Measurements from ENCODE around the gene C15orf62.
A peak's percentile ranks its signal among the peaks of the same experiment; 100 is the strongest.

The C15orf62 gene

GRCh38 chr15:40766906-40767837, 2.6 kb upstream of the C15orf62 start:
- Mint-ChIP-seq H3K9me3 (no peaks in the 10 kb centered on the region), H3K4me3 (no peak overlapping the region), H3K4me1 (peaks cover 76% of the 10 kb centered on the region), H3K36me3 (peaks cover 11% of the 10 kb centered on the region), H3K27me3 (no peaks in the 10 kb centered on the region), H3K27ac (no peak overlapping the region)
- ATAC-seq, result no peak

- ATAC-seq, result no peak
- no peaks in the 10 kb centered on the region for H3K27me3 Mint-ChIP-seq
- no peaks in the 10 kb centered on the region for H3K9me3 Mint-ChIP-seq
- peaks cover 11% of the 10 kb centered on the region for H3K36me3 Mint-ChIP-seq
- H3K27ac Mint-ChIP-seq, result peak overlapping the region; percentile 93
- H3K4me1 Mint-ChIP-seq, result peaks cover 73% of the 10 kb centered on the region
- H3K4me3 Mint-ChIP-seq, result no peak overlapping the region
These were observed 1.8 kb upstream of the C15orf62 start for GRCh38 chr15:40767838-40768500.

- Mint-ChIP-seq H3K9me3 (no peaks in the 10 kb centered on the region), H3K4me1 (peaks cover 66% of the 10 kb centered on the region), H3K36me3 (peaks cover 18% of the 10 kb centered on the region), H3K27me3 (no peaks in the 10 kb centered on the region), H3K4me3 (peak overlapping the region; percentile 69), H3K27ac (peak overlapping the region; percentile 93)
- peak; percentile 31 for ATAC-seq
These were observed 1.1 kb upstream of the C15orf62 start for GRCh38 chr15:40768521-40769273.

- peak overlapping the region; percentile 69 for H3K4me3 Mint-ChIP-seq
- peak overlapping the region; percentile 93 for H3K27ac Mint-ChIP-seq
- H3K36me3 Mint-ChIP-seq, result peaks cover 32% of the 10 kb centered on the region
- no peak for ATAC-seq
- H3K27me3 Mint-ChIP-seq, result no peaks in the 10 kb centered on the region
- no peaks in the 10 kb centered on the region for H3K9me3 Mint-ChIP-seq
- H3K4me1 Mint-ChIP-seq, result peaks cover 50% of the 10 kb centered on the region
These were observed 454 bp downstream of the C15orf62 start for GRCh38 chr15:40770147-40770721.

- Mint-ChIP-seq H3K36me3 (peaks cover 42% of the 10 kb centered on the region), H3K27ac (no peak overlapping the region), H3K4me3 (no peak overlapping the region), H3K9me3 (no peaks in the 10 kb centered on the region), H3K4me1 (peaks cover 40% of the 10 kb centered on the region), H3K27me3 (no peaks in the 10 kb centered on the region)
- no peak for ATAC-seq
These were observed 1.5 kb downstream of the C15orf62 start for GRCh38 chr15:40771242-40771641.

GRCh38 chr15:40772014-40772413, 2.2 kb downstream of the C15orf62 start:
- Mint-ChIP-seq H3K9me3 (no peaks in the 10 kb centered on the region), H3K36me3 (peaks cover 50% of the 10 kb centered on the region), H3K27ac (peak overlapping the region; percentile 5), H3K4me1 (peaks cover 37% of the 10 kb centered on the region), H3K27me3 (no peaks in the 10 kb centered on the region), H3K4me3 (no peak overlapping the region)
- no peak for ATAC-seq

GRCh38 chr15:40773496-40773895, 3.7 kb downstream of the C15orf62 start:
- H3K9me3 Mint-ChIP-seq, result no peaks in the 10 kb centered on the region
- no peak for ATAC-seq
- peaks cover 33% of the 10 kb centered on the region for H3K4me1 Mint-ChIP-seq
- H3K4me3 Mint-ChIP-seq, result no peak overlapping the region
- H3K27ac Mint-ChIP-seq, result no peak overlapping the region
- no peaks in the 10 kb centered on the region for H3K27me3 Mint-ChIP-seq
- H3K36me3 Mint-ChIP-seq, result peaks cover 52% of the 10 kb centered on the region

- Mint-ChIP-seq H3K4me3 (no peak overlapping the region), H3K27me3 (no peaks in the 10 kb centered on the region), H3K9me3 (no peaks in the 10 kb centered on the region), H3K36me3 (peaks cover 53% of the 10 kb centered on the region), H3K27ac (no peak overlapping the region), H3K4me1 (peaks cover 29% of the 10 kb centered on the region)
- ATAC-seq, result no peak
These were observed 4.1 kb downstream of the C15orf62 start for GRCh38 chr15:40773902-40774301.

- Mint-ChIP-seq H3K9me3 (no peaks in the 10 kb centered on the region), H3K27ac (no peak overlapping the region), H3K4me1 (peaks cover 18% of the 10 kb centered on the region), H3K27me3 (no peaks in the 10 kb centered on the region), H3K4me3 (no peak overlapping the region), H3K36me3 (peaks cover 61% of the 10 kb centered on the region)
- no peak for ATAC-seq
These were observed 5.2 kb downstream of the C15orf62 start for GRCh38 chr15:40775007-40775406.

- Mint-ChIP-seq H3K27ac (no peak overlapping the region), H3K27me3 (no peaks in the 10 kb centered on the region), H3K4me3 (no peak overlapping the region), H3K36me3 (peaks cover 58% of the 10 kb centered on the region), H3K4me1 (peaks cover 9% of the 10 kb centered on the region), H3K9me3 (no peaks in the 10 kb centered on the region)
- ATAC-seq, result no peak
These were observed 6.2 kb downstream of the C15orf62 start for GRCh38 chr15:40775740-40776536.

GRCh38 chr15:40776537-40777141, 6.9 kb downstream of the C15orf62 start:
- Mint-ChIP-seq H3K36me3 (peaks cover 51% of the 10 kb centered on the region), H3K27me3 (no peaks in the 10 kb centered on the region), H3K4me3 (no peak overlapping the region), H3K9me3 (no peaks in the 10 kb centered on the region), H3K27ac (no peak overlapping the region), H3K4me1 (peaks cover 2% of the 10 kb centered on the region)
- no peak for ATAC-seq

- no peaks in the 10 kb centered on the region for H3K27me3 Mint-ChIP-seq
- H3K4me3 Mint-ChIP-seq, result no peak overlapping the region
- H3K27ac Mint-ChIP-seq, result peak overlapping the region; percentile 50
These were observed 12.9 kb downstream of the C15orf62 start for GRCh38 chr15:40782609-40783227.

GRCh38 chr15:40785164-40785563, 15.4 kb downstream of the C15orf62 start:
- Mint-ChIP-seq H3K4me1 (peaks cover 17% of the 10 kb centered on the region), H3K27me3 (no peaks in the 10 kb centered on the region), H3K9me3 (no peaks in the 10 kb centered on the region), H3K36me3 (no peaks in the 10 kb centered on the region), H3K4me3 (no peak overlapping the region), H3K27ac (no peak overlapping the region)
- no peak for ATAC-seq

More at GRCh38 chr15:40782609-40783227, 12.9 kb downstream of the C15orf62 start:
- ATAC-seq, result peak; percentile 97
- Mint-ChIP-seq H3K36me3 (peaks cover 8% of the 10 kb centered on the region), H3K4me1 (peaks cover 11% of the 10 kb centered on the region), H3K9me3 (no peaks in the 10 kb centered on the region)

GRCh38 chr15:40785814-40786213, 16.0 kb downstream of the C15orf62 start:
- no peaks in the 10 kb centered on the region for H3K27me3 Mint-ChIP-seq
- H3K36me3 Mint-ChIP-seq, result no peaks in the 10 kb centered on the region
- H3K9me3 Mint-ChIP-seq, result no peaks in the 10 kb centered on the region
- ATAC-seq, result no peak
- no peak overlapping the region for H3K4me3 Mint-ChIP-seq
- H3K4me1 Mint-ChIP-seq, result peaks cover 17% of the 10 kb centered on the region
- no peak overlapping the region for H3K27ac Mint-ChIP-seq
